GM18505 (cell line): Measurements from ENCODE around the gene MSLN.
"Not testable (repeated sequence)": the region's sequence is repeated elsewhere in the genome, so short reads cannot be mapped to it uniquely, and the experiment has no call there.

Experiments
- ATAC-seq: cut with Tn5 transposase; IDR thresholded peaks from one replicate; pipeline ENCODE4 v1.9.1; 2021; ENCODE audit not compliant: unreplicated experiment
- POLR2A ChIP-seq: IDR thresholded peaks from 4 replicates; pipeline ENCODE4 v1.6.1; 2011; ENCODE audit warnings: borderline replicate concordance; ENCODE audit not compliant: insufficient read depth, insufficient read length; ENCODE audit errors: extremely low read depth

Gene MSLN

GRCh38 chr16:774086-775001, 13.8 kb downstream of the MSLN start:
- no peak for TF ChIP-seq POLR2A
- ATAC-seq: no peak

GRCh38 chr16:775236-775796, 14.8 kb downstream of the MSLN start:
- no peak for TF ChIP-seq POLR2A
- no peak for ATAC-seq

DNA sequence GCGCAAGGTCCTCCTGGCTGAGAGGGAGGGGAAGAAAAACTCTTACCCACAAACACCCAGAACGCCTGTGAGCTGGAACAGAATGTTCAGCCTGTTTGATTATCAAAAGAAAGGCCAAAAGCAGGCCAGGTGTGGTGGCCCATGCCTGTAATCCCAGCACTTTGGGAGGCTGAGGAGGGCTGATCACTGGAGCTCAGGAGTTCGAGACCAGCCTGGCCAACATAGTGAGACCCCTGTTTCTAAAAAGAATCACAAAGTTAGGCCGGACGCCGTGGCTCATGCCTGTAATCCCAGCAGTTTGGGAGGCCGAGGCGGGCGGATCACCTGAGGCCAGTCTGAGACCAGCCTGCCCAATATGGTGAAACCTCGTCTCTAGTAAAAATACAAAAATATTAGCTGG, 15.8 kb downstream of the MSLN start:
- ATAC-seq: not testable (repeated sequence)

DNA sequence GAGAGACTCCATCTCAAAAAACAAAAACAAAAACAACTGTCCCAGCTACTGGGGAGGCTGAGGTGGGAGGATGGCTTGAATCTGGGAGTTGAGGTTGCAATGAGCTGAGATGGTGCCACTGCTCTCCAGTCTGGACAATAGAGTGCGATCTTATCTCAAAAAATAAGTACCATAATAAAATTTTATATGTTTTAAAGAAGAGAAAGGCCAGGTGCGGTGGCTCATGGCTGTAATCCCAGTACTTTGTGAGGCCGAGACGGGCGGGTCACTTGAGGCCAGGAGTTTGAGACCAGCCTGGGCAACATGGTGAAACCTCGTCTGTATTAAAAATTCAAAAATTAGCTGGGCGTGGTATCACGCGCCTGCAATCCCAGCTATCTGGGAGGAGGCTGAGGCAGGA, 16.3 kb downstream of the MSLN start:
- no peak for TF ChIP-seq POLR2A
- no peak for ATAC-seq

DNA sequence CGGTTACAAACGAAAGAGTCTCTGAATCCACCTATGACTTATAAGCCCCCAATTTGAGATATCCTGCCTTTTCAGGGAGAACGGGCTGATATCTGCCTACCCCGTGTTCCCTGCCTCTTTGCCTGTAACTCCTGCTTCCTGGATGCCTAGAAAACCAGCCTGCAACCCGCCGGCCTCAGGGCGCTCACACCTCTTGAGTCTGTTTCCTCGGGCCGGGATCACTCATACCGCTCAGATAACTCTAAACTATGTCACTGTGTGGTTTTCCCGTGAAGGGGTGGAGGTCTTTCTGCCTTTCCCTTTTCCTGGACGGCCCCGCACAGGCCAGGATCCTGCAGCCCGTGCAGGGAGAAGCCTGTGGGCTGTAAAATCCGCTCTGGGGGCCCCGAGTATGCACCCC, 17.3 kb downstream of the MSLN start:
- no peak for TF ChIP-seq POLR2A
- no peak for ATAC-seq

DNA sequence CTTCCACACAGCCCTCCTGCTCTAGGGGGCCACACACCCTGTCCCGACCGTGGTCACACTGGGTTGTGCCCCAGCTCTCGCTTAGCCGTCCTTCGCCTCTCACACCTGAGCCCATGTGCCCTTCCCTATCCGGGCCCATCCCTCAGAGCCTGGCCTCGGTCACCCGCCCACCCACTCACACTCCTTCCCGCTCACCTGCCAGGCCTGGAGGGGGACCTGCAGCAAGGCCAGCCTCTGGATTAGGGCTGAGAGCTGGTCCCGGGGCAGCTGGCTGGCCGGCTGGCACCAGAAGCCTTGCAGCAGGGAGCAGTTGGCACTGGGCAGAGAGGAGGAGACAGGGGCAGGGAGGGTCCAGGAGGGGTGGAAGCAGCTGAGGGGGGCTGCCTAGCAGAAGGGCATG, 17.9 kb downstream of the MSLN start:
- no peak for ATAC-seq
- TF ChIP-seq POLR2A: no peak

- TF ChIP-seq POLR2A: no peak
- no peak for ATAC-seq
Measured at GRCh38 chr16:778909-779527, 18.5 kb downstream of the MSLN start.

GRCh38 chr16:779561-779960, 19.0 kb downstream of the MSLN start:
- TF ChIP-seq POLR2A: no peak
- ATAC-seq: no peak

GRCh38 chr16:780296-780695, 19.8 kb downstream of the MSLN start:
- no peak for TF ChIP-seq POLR2A
- ATAC-seq: no peak

DNA sequence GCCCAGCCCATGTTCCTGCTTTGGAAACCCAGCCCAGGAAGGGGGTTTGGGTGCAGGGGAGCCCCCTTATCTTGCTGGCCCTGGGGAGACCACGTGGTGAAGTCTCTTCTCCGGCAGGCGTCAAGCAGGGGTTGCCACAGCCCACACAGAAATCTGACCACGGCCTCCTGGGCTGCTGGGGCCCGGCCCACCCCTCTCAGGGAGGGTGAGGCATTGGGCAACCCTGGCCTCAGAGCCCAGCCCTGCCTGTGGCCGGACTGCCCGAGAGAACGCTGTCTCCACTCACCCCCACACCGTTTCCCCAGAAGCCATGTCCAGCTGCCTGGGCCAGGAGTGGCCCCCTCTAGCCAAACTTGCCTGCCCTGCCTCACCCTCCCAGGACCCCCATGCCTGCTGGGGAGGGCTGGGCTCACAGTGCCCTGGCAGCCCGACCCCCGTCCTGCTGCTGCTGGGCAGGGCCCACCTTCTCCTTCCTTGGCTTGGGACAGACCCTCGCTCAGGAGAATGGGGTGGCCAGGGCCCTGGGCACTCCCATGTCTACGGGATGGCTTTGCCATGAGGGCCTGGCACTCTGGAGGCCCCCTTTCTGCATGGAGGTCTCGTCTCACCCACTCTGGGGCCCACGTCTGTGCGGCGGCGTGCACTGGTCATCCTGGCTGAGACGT, 20.9 kb downstream of the MSLN start:
- ATAC-seq: no peak
- TF ChIP-seq POLR2A: no peak

DNA sequence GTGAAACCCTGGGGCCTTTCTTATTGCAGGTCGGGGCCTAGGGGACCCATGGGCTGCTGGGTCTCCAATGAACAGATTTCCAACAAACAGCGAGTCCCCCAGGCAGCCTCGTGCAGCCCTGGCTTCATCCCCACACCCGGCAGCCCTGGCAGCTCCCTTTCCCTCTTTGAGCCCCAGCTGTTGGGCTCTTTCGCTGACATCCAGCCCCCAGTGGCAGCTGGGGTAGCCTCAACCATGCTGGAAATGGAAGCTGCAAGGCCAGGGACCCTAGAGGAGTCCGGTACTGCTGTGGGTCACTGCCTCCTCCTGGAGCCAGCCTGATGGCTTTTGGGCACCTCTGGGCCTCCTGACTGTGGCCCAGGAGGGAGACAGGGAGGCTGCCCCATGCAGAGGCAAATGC, 21.7 kb downstream of the MSLN start:
- ATAC-seq: no peak
- TF ChIP-seq POLR2A: no peak

DNA sequence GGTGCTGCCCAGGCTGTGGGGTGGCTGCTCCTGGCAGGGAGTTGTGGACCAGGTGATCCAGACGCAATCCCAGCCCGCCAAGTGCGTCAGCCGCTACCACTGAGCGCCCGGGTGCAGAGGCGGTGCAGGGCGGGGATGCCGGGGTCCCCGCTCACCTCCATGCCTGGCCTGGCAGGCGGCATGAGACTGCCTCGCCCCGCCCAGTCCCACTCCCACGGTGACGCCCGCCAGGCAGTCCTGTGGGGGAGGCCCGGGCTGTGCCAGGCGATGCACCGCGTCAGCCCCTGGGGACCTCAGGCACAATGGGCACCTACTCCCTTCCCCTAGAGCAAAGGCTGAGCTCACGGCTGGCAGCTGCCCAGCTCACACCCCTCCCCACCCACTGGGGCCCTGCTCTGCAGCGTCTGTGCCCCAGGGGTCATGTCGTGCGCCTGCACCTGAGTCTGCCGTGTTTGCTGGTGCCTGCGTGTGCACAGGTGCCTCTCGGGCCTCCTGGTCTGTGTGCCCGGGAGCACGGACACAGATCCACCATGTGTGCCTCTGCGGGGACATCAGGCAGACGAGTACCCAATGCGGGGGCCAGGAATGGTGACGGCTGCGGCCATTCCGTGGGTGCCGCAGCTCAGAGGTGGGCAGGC, 22.4 kb downstream of the MSLN start:
- no peak for ATAC-seq
- no peak for TF ChIP-seq POLR2A
